ENCODE measurements around the gene CENPF.

DNA sequence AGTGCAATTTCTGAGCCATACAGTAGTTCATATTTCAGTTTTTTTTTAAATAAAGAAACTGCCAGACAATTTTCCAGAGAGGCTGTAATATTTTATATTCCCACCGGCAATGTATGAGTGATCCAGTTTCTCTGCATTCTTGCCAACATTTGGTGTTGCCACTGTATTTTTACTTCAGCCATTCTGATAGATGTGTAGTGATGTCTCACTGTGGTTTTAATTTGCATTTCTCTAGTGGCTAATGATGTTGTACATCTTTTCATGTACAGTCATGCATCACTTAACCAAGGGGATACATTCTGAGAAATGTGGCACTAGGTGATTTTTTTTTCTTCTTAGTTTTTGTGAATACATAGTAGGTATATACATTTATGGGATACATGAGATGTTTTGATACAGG, 99.6 kb downstream of the CENPF start:
- no peak for TF ChIP-seq EZH2 (IDR thresholded peaks at IDR 0.05; ENCODE audit: borderline replicate concordance, low read length)
- TF ChIP-seq, protein P1, sequence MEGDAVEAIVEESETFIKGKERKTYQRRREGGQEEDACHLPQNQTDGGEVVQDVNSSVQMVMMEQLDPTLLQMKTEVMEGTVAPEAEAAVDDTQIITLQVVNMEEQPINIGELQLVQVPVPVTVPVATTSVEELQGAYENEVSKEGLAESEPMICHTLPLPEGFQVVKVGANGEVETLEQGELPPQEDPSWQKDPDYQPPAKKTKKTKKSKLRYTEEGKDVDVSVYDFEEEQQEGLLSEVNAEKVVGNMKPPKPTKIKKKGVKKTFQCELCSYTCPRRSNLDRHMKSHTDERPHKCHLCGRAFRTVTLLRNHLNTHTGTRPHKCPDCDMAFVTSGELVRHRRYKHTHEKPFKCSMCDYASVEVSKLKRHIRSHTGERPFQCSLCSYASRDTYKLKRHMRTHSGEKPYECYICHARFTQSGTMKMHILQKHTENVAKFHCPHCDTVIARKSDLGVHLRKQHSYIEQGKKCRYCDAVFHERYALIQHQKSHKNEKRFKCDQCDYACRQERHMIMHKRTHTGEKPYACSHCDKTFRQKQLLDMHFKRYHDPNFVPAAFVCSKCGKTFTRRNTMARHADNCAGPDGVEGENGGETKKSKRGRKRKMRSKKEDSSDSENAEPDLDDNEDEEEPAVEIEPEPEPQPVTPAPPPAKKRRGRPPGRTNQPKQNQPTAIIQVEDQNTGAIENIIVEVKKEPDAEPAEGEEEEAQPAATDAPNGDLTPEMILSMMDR (IDR thresholded peaks at IDR 0.05; ENCODE audit: low read length) = no peak

Data from OCI-LY1 (cell line).